Neural cell (in vitro differentiated cells): ENCODE data around the gene DAAM2.

ENCODE experiments used
- CTCF ChIP-seq: fragments of 450-650 bp; IDR thresholded peaks from 2 replicates; pipeline ENCODE4 v1.5.1; 2014; ENCODE audit warnings: antibody characterized with exemption, mild to moderate bottlenecking, moderate library complexity; ENCODE audit not compliant: poor library complexity, severe bottlenecking
- EP300 ChIP-seq: fragments of 450-650 bp; conservative IDR thresholded peaks from 2 replicates; pipeline ENCODE4 v1.6.1; 2014; ENCODE audit warnings: antibody characterized with exemption, mild to moderate bottlenecking, moderate library complexity; ENCODE audit not compliant: poor library complexity, severe bottlenecking
- EZH2 ChIP-seq: fragments of 200-600, 300-800 bp; shearing (Covaris generic), sonication (generic); IDR thresholded peaks from 2 replicates; pipeline ENCODE4 v1.6.1; 2014; ENCODE audit warnings: antibody characterized with exemption, low read length, borderline replicate concordance, mild to moderate bottlenecking; ENCODE audit not compliant: insufficient read depth, poor library complexity, severe bottlenecking
- POLR2AphosphoS5 ChIP-seq: IDR thresholded peaks from 2 replicates; pipeline ENCODE4 v1.6.1; 2012
- REST ChIP-seq: IDR thresholded peaks from 2 replicates; pipeline ENCODE4 v1.6.1; 2012; ENCODE audit warnings: borderline replicate concordance

- TF ChIP-seq CTCF = no peak
- no peak for TF ChIP-seq EP300
- TF ChIP-seq EZH2 = no peak
- TF ChIP-seq POLR2AphosphoS5 = no peak
- no peak for TF ChIP-seq REST
Measured at GRCh38 chr6:39794231-39794630, 2.1 kb downstream of the DAAM2 start.
